ENCODE measurements around the gene CDKL1.
"Not testable (repeated sequence)": the region's sequence is repeated elsewhere in the genome, so short reads cannot be mapped to it uniquely, and the experiment has no call there.

The CDKL1 gene

DNA sequence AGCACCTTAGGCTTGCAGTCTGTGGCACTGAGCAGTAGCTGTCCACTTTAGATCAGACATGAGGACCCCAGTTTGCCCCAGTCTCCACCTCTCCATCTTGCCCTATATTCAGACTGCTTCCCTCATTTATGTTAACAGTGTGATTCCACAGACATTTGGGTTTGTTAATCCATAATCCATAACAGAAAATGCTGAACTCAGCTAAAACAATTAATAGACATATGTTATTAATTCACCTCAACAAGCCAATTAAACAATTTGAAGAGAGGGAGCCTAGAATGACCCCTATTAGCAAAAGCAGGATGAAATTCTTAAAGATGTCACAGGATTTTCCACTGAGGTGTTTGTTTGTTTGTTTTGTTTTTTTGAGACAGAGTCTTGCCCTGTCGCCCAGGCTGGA, 9.1 kb downstream of the CDKL1 start:
- DNase-seq: no peak

DNA sequence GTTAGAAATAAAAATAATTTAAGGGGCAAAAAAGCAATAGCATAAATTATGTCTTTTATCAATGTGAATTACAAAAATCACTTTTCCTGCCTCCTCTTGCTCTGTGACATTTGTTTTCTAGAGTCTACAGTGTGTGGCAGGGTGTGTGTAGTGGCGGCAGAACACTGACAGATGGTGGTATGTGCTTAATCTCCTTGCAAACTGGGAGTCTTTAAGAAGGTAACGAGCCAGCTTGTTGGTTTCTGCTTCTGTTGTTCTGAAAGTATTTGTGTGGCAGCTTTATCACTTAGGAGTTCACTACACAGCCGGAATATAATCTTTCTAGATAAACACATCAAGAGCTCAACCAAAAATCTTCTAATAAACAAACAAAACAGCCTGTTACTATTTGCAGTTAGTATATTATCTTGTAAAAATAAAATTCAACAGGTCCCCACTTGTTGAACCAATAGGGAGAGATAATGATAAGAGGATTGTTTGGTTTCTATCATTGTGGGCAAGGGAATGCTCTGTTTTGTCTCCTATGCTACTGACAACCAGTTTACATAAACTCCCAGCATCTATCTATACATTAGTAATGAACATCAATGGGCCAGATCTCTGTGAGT, 13.0 kb downstream of the CDKL1 start:
- peak in 1 of 3 experiments; percentile 18 for DNase-seq

DNA sequence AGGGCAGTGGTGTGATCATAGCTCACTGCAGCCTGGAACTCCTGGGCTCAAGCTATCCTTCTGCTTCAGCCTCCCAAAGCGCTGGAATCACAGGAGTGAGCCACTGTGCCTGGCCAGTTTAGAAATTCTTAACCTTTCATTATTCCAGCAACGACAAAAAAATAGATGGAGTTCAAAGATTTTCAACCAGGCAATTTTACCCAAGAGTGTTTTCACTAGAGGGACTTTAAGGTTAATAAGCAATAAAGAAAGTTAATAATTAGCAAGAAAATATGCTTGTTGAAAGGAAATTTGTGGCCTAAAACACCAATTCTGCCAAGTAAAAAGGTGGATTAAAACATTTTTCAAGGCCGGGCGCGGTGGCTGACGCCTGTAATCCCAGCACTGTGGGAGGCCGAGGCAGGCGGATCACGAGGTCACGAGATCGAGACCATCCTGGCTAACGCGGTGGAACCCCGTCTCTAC, 14.8 kb downstream of the CDKL1 start:
- no peak for DNase-seq

DNA sequence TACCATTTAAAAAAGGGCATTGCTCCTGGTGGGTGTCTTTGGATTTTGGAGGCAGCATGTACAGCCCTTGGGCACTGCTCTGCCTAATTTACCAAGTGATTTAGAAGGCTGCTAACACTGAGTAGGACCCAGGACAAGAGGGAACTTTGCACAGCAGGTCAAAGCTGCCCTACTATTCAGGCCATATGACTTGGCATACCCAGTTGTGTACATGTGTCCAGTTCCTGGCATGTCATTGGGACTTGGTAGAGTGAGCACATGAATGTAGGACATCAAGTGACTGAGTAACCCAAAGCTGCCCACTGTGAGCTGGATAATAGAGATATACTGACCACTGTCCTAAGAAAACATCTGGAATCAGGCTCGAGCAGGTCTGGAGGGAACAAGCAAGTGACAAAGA, 15.7 kb downstream of the CDKL1 start:
- DNase-seq: no peak

DNA sequence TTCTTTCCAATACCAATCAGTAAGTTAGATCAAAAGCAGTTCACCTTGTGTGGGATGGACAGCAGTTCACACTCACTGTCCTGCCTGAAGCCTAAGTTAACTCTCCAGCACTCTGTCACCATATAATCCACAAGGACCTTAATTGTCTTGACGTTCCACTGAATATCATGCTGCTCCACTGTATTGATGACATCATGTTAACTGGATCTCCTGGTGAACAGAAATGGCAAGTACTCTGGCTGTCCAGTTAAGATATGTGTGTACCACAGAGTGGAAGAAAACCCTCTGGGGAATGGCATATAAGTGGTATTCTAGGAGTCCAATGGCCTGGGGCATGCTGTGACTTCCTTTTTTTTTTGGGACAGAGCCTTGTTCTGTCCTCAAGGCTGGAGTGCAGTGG, 16.2 kb downstream of the CDKL1 start:
- no peak for DNase-seq

DNA sequence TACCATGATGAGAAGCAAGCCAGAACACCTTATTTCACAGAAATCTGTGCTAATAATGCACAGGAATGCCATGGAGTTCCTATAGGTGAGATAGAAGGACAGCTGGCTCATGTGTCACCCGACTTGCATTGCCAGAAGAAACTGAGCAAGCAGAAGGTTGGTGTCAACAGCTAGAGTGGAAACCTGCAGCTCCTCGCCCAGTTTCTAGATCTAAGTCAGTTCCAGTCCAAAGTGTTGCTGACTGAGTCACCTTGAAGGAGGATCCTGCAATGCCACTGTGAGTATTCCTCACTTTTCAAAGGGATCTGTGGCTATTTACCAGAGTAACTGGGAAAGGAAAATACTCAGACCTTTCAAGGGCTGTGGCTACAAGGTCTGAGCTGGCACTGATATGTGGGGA, 17.1 kb downstream of the CDKL1 start:
- DNase-seq: no peak

DNA sequence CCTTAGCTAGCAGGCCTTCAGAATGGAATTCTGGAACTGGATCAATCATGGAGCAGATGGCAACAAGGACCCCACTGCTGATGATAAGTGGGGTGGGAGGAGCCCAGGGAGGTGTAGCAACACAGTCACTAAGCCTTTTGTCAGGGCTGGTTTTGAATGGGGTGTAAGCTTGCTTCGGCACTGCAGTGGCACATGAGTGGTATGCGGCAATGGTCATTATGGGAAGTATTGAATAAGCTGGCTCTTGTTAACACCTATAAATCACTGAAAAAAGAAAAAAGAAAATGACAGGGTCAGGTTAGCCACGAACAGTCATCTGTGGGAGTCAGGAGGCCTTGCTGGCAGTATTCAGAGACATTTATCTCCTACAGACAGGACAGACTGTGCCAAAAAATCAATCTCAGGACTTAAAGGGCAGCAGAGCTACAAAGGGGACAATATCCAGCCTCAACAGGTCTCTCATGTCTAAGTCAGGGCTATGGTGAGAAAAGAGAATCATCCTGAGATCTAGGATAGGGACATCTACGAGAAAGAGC, 19.1 kb downstream of the CDKL1 start:
- no peak for DNase-seq

DNA sequence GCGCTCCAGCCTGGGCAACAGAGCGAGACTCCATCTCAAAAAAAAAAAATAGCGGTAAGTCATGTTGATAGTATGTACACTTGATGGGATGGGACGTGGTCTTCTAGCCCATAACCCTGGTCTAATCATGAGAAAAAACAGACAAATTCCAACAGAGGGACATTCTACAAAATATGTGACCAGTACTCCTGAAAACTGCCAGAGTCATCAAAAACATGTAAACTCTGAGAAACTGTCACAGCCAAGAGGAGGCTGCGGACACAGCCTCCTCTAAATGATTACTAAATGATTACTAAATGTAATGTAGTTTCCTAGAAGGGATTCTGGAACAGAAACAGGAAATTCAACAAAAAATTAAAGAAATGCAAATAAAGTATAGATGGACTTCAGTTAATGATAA, 20.9 kb downstream of the CDKL1 start:
- no peak for DNase-seq

DNA sequence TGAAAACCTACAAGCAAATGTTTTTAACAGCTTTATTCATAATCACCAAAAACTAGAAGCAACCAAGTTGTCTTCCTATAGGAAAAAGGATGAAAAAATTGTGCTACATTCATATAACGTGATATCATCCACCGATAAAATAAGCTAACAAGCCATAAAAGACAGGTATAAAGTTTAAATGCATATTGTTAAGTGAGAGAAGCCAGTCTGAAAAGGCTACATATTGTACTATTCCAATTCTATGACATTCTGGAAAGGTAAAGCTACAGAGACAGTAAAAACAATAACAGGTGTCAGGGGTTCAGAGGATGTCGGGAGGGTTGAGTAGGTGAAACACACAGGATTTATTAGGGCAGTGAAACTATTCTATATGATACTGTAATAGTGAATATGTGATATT, 22.7 kb downstream of the CDKL1 start:
- no peak for DNase-seq

DNA sequence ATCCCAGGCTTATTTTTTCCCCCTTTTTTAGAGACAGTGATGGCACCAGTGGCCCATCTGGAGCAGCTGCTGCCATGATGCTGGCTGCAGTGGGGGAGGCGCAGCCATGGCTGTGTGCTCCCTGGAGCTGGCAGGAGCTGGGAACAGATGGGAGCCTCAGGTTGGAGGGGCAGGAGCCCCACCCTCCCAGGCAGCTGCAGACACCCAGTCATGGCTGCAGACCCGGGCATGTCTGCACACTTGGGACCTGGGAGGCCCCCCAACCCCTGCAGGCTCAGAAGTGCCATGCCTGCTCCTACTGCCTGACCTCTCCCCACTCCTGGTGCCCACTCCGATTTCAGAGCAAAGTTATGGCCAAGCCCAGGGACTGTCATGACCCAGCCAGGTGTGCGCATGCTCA, 25.1 kb downstream of the CDKL1 start:
- no peak for DNase-seq

DNA sequence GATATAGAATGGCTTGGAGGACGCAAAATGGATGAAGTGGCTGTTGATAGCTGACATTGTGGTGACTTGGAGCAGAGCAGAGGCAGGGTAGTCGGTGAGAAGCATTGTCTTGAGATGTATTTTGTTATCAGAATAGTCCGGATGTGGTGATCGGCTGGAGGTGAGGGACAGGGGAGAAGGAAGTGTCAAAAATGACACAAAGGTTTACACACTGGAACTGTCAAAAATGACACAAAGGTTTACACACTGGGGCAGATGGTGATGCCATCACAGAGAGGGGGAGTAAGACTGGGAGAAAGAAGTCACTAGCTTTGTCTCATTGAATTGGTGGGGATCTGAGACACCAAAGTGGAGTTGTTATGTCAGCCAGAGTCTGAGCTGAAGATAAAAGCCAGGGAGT, 30.1 kb downstream of the CDKL1 start:
- DNase-seq: no peak

DNA sequence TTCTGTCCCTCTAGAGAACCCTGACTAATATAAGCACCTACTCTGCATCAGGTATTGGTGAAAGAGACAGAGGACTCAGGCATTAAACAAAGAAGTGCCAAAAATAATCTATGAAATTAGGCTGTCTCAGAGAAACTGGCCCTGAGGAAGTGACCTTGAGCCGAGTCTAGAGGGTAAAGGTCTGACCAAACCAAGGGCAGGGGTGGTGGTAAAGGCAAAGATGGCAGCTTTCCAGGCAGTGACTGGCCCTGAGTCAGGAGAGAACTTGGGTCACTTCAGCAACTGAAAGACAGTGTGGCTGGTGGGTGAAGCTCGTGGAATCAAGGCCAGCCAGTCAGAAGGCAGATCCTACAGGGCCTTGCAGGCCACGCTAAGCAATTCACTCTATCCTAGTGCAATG, 30.6 kb downstream of the CDKL1 start:
- DNase-seq: no peak

DNA sequence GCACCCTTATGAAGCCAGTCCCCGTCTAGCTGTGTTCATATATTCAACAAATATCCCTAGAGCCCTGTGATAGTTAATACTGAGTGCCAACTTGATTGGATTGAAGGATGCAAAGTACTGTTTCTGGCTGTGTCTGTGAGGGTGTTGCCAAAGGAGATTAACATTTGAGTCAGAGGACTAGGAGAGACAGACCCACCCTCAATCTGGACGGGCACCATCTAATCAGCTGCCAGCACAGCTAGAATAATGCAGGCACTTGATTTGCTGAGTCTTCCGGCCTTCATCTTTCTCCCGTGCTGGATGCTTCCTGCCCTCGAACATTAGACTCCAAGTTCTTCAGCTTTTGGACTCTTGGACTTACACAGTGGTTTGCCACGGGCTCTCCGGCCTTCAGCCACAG, 31.1 kb downstream of the CDKL1 start:
- DNase-seq: not testable (repeated sequence)

DNA sequence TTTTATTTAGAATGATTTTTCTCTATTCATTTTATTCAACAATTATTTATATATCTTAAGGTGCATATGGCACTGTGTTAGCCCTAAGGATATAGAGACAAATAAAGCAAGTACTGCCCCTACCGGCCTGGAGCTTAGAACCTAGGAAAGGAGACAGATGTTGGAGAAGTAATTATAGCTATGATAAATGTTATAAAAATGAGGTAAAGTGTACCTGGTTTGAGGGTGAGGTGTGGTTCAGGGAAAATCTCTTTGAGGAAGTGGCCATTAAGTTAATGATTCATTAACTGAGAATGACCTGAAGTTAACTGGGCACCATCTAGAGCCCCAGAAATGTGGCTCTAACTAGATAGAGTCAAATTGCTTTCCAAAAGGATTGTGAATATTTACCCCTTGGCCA, 31.9 kb downstream of the CDKL1 start:
- DNase-seq: no peak

DNA sequence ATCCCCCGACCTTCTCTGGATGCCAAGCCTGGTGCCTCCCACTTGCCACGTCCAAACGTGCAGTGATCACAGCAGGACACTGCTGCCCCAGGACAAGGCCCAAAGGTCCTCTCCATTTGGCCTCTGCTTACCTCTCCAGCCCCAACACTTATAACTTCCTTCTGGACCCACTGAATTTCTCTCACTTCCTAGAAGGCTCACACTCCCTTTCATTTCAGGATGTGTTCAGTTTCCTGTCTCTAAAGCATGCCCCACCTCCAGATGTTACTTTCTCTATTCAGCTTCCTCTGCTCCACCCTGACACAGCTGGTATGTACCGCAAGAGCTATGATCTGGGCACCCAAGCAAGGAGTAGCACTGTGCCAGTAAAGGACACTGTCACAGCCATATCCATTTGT, 33.0 kb downstream of the CDKL1 start:
- no peak for DNase-seq

DNA sequence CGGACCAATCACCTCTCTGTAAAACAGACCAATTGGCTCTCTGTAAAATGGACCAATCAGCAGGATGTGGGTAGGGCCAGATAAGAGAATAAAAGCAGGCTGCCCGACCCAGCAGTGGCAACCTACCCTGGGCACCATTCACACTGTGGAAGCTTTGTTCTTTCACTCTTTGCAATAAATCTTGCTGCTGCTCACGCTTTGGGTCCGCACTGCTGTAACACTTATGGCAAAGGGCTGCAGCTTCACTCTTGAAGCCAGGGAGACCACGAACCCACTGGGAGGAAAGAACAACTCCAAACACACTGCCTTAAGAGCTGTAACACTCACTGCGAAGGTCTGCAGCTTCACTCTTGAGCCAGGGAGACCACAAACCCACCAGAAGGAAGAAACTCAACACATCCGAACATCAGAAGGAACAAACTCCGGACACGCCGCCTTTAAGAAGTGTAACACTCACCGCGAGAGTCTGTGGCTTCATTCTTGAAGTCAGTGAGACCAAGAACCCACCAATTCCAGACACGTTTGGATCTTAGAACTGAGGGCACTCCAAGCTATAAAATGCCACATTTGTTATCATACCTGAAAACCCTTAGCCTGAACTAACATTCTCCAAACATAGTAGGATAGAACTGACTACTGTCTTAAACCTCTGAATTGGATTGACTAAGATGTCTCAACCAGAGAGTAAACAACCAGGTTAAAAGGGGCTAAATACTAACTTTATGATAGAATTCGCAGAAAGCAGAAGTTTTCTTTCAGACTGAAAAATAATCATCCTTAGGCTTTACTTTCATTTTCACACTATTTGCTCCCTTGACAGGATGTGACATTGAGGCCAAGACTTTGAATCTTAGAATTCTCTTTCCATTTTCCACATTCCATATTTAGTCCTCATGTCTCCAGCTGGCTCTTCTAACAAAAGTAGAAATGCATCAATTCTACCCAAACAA, 33.6 kb downstream of the CDKL1 start:
- no peak for DNase-seq

DNA sequence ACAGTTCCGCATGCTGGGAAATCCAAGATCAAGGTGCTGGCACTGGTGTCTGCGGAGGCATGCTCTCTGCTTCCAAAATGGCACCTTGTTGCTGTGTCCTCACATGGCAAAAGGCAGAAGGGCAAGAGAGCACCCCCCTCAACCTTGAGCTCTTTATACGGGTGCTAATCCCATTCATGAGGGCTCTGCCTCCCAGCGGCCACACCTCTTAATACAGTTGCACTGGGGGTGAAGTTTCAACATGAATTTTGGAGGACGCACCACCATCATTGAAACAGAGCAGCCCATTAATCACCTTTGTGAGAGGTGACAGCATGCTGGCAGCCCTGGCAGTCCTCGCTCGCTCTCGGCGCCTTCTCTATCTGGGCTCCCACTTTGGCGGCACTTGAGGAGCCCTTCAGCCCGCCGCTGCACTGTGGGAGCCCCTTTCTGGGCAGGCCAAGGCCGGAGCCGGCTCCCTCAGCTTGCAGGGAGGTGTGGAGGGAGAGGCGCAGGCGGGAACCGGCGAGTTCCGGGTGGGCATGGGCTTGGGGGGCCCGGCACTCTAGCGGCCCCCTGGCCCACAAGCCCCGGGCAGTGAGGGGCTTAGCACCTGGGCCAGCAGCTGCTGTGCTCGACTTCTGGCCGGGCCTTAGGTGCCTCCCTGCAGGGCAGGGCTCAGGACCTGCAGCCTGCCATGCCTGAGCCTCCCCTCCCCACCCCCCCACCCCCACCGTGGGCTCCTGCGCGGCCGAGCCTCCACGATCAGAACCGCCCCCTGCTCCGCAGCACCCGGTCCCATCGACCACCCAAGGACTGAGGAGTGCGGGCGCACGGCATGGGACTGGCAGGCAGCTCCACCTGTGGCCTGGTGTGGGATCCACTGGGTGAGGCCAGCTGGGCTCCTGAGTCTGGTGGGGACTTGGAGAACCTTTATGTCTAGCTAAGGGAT, 34.9 kb downstream of the CDKL1 start:
- DNase-seq: peak in 1 of 3 experiments; percentile 21

DNA sequence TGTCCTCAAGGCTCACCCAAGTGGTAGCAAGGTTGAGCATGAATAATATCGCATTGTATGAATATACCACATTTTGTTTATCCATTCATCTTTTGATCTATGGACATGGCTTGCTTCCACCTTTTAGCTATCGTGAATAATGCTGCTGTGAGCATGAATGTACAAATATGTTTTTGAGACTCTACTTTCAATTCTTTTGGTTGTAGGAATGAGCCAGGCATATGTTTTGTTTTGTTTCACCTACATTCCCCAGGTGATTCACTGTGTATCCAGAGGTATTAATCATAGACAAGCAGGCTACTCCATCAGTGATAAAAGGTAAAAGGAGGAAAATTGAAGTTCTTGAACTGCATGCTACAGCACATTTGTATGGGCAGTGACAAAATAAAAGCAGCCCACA, 35.8 kb downstream of the CDKL1 start:
- DNase-seq: no peak

DNA sequence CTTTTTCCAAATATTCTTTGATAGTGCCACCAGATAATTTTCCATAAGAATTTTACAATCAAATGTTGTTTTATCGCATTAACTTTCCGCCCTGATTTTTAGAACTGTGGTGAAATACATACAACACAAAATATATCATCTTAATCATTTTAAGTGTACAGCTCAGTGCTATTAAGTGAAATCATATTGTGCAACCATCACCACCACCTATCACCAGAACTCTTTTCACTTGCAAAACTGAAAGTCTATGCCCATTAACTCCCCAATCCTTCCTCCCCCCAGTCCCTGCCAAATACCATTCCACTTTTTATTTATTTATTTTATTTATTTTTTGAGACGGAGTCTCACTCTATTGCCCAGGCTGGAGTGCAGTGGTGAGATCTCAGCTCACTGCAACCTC, 36.6 kb downstream of the CDKL1 start:
- no peak for DNase-seq

DNA sequence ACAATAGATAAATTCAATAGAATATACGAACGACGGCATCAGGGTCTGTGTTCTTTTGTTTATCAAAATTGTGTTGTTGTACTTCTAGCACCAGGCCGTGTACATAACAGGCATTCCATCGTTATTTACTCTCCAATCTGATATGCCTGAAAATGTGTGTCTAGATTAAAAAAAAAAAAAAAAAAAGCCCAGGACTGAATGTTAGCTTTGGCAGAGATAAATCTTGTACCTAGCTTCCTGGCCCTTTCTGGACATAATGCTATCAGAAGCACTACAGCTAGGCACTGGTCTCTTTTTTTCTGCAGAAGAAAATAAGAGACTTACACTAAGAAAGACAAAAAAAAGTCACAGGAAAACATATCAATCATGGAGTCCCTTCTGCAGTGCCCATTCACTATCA, 37.0 kb downstream of the CDKL1 start:
- no peak for DNase-seq

DNA sequence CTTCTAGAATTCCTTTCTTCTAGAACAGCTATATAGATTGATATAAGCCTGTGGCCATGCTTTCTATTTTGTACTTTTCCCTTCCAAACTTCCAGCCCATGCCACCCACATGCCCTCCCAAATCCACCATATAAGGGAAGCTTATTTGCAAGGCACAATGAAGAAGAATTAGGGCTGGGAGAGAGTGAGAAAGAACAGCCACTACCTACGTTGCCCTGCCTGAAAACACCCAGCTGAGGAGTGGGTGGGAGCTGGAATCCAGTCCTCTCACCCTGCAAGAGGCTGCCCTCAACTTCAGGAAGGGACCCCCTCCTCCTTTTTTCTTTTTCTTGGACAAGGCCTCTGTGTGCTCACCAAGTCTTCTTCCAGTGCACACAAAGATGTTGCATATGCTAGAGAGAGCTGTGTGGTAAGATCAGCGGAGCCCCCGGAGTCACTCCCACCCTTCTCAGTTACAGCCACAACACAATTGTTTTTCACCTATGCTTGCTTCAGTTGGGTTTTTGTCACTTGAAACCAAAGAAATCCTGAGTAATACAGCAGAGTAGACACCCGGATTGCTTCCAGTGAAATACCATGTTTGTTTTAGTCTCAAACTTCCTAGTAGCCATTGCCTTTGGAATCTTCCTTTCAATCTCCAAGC, 38.8 kb downstream of the CDKL1 start:
- no peak for DNase-seq

DNA sequence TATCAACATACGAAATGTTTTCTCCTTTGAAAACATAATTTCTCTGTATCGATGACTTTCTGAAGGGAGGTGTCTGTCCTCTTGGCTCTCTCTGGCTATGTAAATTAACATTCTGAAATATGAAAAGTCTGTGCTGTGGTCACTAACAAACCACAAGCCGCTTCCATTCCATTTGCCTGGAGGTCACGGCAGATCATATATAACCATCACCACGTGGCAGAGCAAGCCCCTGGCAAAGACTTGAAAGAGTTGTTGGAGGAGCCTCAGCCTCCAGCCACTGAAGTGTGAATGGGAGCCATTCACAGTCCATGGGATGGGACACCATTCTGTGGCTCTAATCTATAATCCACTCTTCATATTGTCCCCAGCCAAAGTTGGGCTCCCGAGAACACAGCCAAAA, 39.6 kb downstream of the CDKL1 start:
- no peak for DNase-seq

DNA sequence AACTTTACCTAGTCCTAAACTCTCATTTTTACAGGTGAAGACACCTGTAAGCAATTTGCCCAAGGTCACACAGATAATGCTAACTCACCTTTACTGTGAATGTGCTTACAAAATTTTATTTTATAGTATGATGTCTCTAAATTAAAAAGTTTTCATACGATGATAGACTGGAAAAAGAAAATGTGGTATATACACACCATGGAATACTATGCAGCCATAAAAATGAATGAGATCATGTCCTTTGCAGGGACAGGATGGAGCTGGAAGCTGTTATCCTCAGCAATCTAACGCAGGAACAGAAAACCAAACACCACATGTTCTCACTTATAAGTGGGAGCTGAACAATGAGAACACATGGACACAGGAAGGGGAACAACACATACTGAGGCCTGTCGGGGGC, 40.4 kb downstream of the CDKL1 start:
- DNase-seq: not testable (repeated sequence)

Measured in NCI-H1417 (cell line).